C4-2B (cell line): Measurements from ENCODE around the gene RELB.
A peak's percentile ranks its signal among the peaks of the same experiment; 100 is the strongest.

Experiments used
- H3K27ac ChIP-seq: fragments of 450-650 bp; 2 replicates; pipeline ENCODE4 v1.5.1; 2017
- ZFX ChIP-seq: fragments of 450-650 bp; IDR thresholded peaks from 2 replicates; pipeline ENCODE4 v1.6.1; 2017
- TF ChIP-seq, protein P1 (sequence below): fragments of 450-650 bp; conservative IDR thresholded peaks from 2 replicates; pipeline ENCODE4 v1.5.1; 2017; ENCODE audit warnings: mild to moderate bottlenecking

Gene RELB

DNA sequence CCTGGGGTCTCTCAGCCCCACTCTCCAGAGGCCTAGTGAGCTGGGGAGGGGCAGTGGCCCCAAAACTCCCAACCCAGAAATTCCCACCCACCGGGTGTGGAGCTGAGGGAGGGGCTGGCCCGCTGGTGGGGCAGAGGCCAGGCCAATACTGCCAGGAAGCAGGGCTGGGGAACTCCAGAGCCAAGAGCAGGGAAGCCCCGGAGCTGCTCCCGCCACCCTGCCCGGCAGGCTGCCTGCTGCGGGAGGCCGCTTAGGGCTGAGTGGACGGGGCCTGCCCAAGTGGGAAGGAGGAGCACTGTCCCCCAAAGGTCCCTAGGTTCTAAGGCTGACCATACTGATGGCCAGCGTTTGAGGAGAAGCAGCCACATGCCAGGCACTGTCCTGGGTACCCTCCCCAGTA lies 13.0 kb upstream of the RELB start:
- TF ChIP-seq ZFX, result no peak
- TF ChIP-seq, protein P1, sequence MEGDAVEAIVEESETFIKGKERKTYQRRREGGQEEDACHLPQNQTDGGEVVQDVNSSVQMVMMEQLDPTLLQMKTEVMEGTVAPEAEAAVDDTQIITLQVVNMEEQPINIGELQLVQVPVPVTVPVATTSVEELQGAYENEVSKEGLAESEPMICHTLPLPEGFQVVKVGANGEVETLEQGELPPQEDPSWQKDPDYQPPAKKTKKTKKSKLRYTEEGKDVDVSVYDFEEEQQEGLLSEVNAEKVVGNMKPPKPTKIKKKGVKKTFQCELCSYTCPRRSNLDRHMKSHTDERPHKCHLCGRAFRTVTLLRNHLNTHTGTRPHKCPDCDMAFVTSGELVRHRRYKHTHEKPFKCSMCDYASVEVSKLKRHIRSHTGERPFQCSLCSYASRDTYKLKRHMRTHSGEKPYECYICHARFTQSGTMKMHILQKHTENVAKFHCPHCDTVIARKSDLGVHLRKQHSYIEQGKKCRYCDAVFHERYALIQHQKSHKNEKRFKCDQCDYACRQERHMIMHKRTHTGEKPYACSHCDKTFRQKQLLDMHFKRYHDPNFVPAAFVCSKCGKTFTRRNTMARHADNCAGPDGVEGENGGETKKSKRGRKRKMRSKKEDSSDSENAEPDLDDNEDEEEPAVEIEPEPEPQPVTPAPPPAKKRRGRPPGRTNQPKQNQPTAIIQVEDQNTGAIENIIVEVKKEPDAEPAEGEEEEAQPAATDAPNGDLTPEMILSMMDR, result no peak
- no peak overlapping the region for H3K27ac ChIP-seq

DNA sequence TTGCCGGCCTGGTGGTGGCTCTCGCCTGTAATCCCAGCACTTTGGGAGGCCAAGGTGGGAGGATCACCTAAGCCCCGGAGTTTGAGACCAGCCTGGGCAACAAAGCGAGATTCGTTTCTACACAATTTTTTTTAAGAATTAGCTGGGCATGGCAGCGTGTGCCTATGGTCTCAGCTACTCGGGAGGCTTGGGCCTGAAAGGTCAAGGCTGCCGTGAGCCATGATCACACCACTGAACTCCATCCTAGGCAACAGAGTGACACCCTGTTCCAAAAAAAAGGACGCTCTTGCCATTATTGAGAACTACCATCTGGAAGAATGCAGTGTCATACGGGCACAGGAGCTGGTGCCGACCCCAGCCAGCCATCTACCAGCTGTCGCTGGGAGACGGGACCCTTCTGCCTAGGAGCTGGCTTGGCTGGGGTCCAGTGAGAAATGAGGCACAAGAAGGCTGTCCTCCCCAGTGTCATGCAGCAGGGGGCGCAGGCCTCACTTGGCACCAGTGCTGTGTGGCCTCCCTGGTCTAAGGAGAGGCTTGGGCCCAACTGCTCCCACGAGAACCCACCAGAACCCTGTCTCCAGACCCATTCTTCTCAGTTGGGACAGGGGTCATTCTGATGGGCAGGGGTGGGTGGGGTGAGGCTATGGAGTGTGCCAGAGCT lies 12.2 kb upstream of the RELB start:
- TF ChIP-seq, protein P1, result peak; percentile 62
- TF ChIP-seq ZFX, result no peak
- no peak overlapping the region for H3K27ac ChIP-seq

DNA sequence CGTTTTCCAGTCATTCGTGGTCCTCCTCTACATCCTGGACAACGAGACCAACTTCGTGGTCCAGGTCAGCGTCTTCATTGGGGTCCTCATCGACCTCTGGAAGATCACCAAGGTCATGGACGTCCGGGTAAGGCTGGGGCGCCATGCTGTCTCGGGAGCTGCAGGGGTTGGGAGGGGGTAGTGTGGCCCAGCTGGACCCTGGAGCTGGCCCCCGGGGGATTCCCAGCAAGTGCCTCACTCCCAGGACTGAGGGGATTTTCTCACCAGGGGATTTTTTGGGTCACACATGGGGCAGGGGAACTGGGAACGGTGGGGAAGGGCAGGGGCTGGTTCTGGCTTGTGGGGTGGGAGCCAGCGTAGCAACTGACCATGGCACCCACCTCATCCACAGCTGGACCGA lies 10.8 kb upstream of the RELB start:
- no peak overlapping the region for H3K27ac ChIP-seq
- TF ChIP-seq ZFX, result no peak
- TF ChIP-seq, protein P1, result no peak

DNA sequence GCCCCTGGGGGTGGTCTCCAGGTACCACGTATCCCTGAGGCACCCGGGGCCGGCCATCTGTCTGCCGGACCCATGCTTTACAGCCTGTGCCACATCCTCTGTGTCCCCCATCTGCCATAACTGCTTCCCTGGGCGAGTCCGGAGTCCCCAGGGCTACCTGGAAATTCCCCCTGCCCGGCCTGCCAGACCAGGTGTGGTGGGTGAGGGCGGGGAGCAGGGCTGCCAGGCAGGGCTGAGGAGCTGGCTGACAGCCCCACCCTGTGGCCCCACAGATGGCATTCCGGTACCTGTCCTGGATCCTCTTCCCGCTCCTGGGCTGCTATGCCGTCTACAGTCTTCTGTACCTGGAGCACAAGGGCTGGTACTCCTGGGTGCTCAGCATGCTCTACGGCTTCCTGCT lies 10.3 kb upstream of the RELB start:
- no peak overlapping the region for H3K27ac ChIP-seq
- TF ChIP-seq, protein P1, result no peak
- no peak for TF ChIP-seq ZFX

DNA sequence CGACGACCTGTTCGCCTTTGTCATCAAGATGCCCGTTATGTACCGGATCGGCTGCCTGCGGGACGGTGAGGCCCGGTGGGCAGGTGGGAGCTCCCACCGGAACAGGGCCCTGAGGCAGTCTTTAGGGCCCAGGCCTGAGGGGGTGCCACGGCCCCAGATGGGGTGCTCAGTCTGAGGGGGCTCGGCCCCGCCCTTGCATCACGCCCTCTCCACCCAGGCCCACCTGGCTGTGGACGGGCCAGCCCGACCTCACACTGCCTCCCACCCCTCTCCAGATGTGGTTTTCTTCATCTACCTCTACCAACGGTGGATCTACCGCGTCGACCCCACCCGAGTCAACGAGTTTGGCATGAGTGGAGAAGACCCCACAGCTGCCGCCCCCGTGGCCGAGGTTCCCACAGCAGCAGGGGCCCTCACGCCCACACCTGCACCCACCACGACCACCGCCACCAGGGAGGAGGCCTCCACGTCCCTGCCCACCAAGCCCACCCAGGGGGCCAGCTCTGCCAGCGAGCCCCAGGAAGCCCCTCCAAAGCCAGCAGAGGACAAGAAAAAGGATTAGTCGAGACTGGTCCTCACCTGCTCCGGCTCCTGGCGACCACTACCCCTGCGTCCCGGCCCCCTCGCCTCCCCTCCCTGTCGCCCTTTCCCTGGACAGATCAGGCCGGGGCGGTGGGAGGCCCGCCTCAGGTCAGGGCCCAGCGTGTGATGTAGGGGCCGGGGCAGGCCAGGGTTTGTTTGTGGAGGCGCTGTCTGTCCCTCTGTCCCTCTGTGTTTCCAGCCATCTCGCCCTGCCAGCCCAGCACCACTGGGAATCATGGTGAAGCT lies 8.7 kb upstream of the RELB start:
- no peak overlapping the region for H3K27ac ChIP-seq
- TF ChIP-seq, protein P1, result no peak
- TF ChIP-seq ZFX, result no peak

DNA sequence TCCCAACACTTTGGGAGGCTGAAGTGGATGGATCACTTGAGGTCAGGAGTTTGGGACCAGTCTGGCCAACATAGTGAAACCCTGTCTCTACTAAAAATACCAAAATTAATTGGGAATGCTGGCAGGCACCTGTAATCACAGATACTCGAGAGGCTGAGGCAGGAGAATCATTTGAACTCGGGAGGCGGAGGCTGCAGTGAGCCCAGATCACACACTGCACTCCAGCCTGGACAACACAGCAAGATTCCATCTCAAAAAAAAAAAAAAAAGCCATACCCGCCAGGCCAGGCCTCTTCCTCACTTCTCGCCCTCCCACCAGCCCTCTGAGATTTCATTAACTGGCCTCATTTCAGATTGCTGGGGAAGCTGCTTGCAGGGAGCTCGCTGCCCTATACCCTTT lies 7.7 kb upstream of the RELB start:
- TF ChIP-seq, protein P1, result no peak
- no peak for TF ChIP-seq ZFX
- no peak overlapping the region for H3K27ac ChIP-seq

DNA sequence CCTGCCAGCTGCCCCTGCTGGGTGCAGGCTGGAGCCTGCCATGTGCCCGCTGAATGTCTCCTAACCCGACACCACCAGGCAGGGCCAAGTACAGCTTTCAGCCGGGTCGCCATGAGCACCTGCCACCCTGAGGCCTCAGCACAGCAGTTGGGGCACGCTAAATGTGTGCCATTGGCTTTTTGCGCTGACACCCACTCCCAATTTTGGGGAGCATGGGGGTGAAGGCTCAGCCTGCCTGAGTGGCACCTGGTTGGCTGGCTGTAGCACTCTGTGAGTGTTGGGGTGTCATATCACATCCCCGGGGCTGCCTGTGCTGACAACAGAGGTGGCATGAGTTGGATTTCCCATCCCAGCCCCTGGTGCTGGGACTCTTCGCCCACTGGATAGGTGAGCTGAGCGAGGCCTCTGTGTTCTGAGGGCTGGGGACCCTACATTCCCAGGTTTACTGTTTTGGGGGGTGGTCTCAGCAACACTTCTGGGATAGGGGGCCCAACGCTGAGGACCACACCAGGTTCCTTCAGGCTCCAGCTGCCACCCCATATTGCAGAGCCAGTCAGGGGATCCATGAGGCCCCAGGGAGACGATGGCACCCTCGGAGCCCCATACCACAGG lies 7.2 kb upstream of the RELB start:
- no peak for TF ChIP-seq ZFX
- TF ChIP-seq, protein P1, result no peak
- no peak overlapping the region for H3K27ac ChIP-seq
